HepG2 (cell line): ENCODE data around the gene SZRD1. TPM values are rescaled to one million over a fixed set of nuclear protein-coding genes. Genes with fewer than 3 reads are reported as not detected.
A peak's percentile ranks its signal among the peaks of the same experiment; 100 is the strongest.

Experiments used
- CHD2 ChIP-seq: IDR thresholded peaks from 2 replicates; pipeline ENCODE4 v1.6.1; 2011; ENCODE audit warnings: low read depth, low read length, improper control_type of control experiment
- DR1 ChIP-seq: sonication (generic); formaldehyde crosslinking; IDR thresholded peaks from 2 replicates; pipeline ENCODE4 v1.8.0; 2021; ENCODE audit warnings: mild to moderate bottlenecking, missing genetic modification reagents, inconsistent platforms
- GPN1 ChIP-seq: sonication (generic); formaldehyde crosslinking; IDR thresholded peaks from 2 replicates; pipeline ENCODE4 v1.5.1; 2020; ENCODE audit warnings: missing genetic modification reagents, borderline replicate concordance
- MXI1 ChIP-seq: IDR thresholded peaks from 3 replicates; pipeline ENCODE4 v1.6.1; 2012; ENCODE audit warnings: low read depth, low read length, inconsistent platforms, borderline replicate concordance
- PHF8 ChIP-seq: sonication (generic); formaldehyde crosslinking; IDR thresholded peaks from 2 replicates; pipeline ENCODE4 v1.5.0; 2020; ENCODE audit warnings: missing genetic modification reagents
- SPEN ChIP-seq: sonication (generic); formaldehyde crosslinking; IDR thresholded peaks from 2 replicates; pipeline ENCODE4 v1.5.1; 2020; ENCODE audit warnings: low read depth, mild to moderate bottlenecking, missing genetic modification reagents
- ZNF20 ChIP-seq: sonication (generic); formaldehyde crosslinking; IDR thresholded peaks from 2 replicates; pipeline ENCODE4 v1.4.0; 2020; ENCODE audit warnings: mild to moderate bottlenecking, moderate library complexity, missing genetic modification reagents
- ZNF749 ChIP-seq: sonication (generic); formaldehyde crosslinking; IDR thresholded peaks from 2 replicates; pipeline ENCODE4 v1.8.0; 2022; ENCODE audit warnings: mild to moderate bottlenecking, missing genetic modification reagents, moderate library complexity, borderline replicate concordance
- ZNF761 ChIP-seq: sonication (generic); formaldehyde crosslinking; conservative IDR thresholded peaks from 2 replicates; pipeline ENCODE4 v1.4.0; 2020; ENCODE audit warnings: mild to moderate bottlenecking, missing genetic modification reagents
- polyA plus RNA-seq, 8 experiments: library from polyadenylated mRNA; depleted of rRNA in 3 of 8; stranded (reverse) in 7 of 8; unstranded in 1 of 8; fragments of >200 nt; fragmentation: Illumina TruSeq in 4 of 8; extraction: Trizol in 4 of 8; gene quantifications; 2 replicates each; pipeline versions ENCODE4 v1.2.1 to v1.2.3, GENCODE V29; 2011 to 2016; ENCODE audit warnings: low read depth in 4 of 8, missing spikeins in 1 of 8, mixed read lengths in 1 of 8; ENCODE audit not compliant: insufficient read depth in 1 of 8
- total RNA-seq, 5 experiments: library from RNA; depleted of rRNA; stranded (reverse); fragments of >200 nt; fragmentation: Illumina TruSeq; extraction: Trizol; gene quantifications; 2 replicates each; pipeline ENCODE4 v1.2.3, GENCODE V29; 2016; ENCODE audit warnings: low read depth in 1 of 5
- TF ChIP-seq, protein P1 (sequence below): sonication (generic); formaldehyde crosslinking; IDR thresholded peaks from 2 replicates; pipeline ENCODE4 v1.4.0; 2020; ENCODE audit warnings: mild to moderate bottlenecking, missing genetic modification reagents, borderline replicate concordance
- TF ChIP-seq, protein P2 (sequence below): sonication (generic); formaldehyde crosslinking; IDR thresholded peaks from 2 replicates; pipeline ENCODE4 v1.4.0; 2020; ENCODE audit warnings: missing genetic modification reagents, mild to moderate bottlenecking, borderline replicate concordance
- TF ChIP-seq, protein P3 (sequence below): sonication (generic); formaldehyde crosslinking; IDR thresholded peaks from 2 replicates; pipeline ENCODE4 v1.5.1; 2020; ENCODE audit warnings: missing genetic modification reagents, mild to moderate bottlenecking, borderline replicate concordance
- TF ChIP-seq, protein P4 (sequence below): sonication (generic); formaldehyde crosslinking; IDR thresholded peaks from 2 replicates; pipeline ENCODE4 v1.4.0; 2020; ENCODE audit warnings: low read depth, missing genetic modification reagents

The SZRD1 gene
- total and polyA plus RNA-seq, 2 of the 13 experiments (the other 11 are each of a cell fraction or from before 2014, with no cell fraction given): 28.5 to 41.4 TPM

DNA sequence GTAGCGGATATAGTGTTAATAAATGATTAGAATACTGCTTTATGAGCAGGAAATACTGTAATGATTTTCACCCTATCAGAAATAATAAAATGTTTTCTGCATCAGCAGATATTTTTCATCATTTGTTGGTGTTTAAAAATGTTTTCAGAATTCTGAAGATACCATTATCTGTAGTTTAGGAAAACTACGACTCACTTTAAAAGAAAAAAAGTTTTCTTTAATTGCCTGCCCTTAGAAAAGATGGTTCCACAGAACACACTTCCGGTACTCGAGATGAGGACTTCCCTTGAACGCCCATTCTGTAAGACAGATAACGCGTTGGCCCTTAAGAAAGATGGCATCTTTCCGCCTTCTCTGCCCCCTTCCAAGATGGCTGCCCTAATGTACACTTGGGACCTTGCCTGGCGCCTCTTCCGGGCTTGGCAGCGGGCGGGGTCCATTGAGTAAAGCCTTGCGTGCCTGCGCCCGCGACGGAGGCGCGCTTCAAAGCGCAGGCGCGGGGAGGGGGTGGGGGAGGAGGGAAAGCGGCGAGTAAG is at the start of gene SZRD1 (continued):
- TF ChIP-seq, protein P1, sequence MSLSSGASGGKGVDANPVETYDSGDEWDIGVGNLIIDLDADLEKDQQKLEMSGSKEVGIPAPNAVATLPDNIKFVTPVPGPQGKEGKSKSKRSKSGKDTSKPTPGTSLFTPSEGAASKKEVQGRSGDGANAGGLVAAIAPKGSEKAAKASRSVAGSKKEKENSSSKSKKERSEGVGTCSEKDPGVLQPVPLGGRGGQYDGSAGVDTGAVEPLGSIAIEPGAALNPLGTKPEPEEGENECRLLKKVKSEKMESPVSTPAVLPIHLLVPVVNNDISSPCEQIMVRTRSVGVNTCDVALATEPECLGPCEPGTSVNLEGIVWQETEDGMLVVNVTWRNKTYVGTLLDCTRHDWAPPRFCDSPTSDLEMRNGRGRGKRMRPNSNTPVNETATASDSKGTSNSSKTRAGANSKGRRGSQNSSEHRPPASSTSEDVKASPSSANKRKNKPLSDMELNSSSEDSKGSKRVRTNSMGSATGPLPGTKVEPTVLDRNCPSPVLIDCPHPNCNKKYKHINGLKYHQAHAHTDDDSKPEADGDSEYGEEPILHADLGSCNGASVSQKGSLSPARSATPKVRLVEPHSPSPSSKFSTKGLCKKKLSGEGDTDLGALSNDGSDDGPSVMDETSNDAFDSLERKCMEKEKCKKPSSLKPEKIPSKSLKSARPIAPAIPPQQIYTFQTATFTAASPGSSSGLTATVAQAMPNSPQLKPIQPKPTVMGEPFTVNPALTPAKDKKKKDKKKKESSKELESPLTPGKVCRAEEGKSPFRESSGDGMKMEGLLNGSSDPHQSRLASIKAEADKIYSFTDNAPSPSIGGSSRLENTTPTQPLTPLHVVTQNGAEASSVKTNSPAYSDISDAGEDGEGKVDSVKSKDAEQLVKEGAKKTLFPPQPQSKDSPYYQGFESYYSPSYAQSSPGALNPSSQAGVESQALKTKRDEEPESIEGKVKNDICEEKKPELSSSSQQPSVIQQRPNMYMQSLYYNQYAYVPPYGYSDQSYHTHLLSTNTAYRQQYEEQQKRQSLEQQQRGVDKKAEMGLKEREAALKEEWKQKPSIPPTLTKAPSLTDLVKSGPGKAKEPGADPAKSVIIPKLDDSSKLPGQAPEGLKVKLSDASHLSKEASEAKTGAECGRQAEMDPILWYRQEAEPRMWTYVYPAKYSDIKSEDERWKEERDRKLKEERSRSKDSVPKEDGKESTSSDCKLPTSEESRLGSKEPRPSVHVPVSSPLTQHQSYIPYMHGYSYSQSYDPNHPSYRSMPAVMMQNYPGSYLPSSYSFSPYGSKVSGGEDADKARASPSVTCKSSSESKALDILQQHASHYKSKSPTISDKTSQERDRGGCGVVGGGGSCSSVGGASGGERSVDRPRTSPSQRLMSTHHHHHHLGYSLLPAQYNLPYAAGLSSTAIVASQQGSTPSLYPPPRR: no peak
- TF ChIP-seq, protein P2, sequence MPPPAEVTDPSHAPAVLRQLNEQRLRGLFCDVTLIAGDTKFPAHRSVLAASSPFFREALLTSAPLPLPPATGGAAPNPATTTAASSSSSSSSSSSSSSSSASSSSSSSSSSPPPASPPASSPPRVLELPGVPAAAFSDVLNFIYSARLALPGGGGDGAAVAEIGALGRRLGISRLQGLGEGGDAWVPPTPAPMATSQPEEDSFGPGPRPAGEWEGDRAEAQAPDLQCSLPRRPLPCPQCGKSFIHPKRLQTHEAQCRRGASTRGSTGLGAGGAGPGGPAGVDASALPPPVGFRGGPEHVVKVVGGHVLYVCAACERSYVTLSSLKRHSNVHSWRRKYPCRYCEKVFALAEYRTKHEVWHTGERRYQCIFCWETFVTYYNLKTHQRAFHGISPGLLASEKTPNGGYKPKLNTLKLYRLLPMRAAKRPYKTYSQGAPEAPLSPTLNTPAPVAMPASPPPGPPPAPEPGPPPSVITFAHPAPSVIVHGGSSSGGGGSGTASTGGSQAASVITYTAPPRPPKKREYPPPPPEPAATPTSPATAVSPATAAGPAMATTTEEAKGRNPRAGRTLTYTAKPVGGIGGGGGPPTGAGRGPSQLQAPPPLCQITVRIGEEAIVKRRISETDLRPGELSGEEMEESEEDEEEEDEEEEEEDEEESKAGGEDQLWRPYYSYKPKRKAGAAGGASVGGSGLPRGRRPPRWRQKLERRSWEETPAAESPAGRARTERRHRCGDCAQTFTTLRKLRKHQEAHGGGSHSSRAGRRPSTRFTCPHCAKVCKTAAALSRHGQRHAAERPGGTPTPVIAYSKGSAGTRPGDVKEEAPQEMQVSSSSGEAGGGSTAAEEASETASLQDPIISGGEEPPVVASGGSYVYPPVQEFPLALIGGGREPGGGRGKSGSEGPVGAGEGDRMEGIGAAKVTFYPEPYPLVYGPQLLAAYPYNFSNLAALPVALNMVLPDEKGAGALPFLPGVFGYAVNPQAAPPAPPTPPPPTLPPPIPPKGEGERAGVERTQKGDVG (CRISPR knock-in tag): no peak
- TF ChIP-seq, protein P3, sequence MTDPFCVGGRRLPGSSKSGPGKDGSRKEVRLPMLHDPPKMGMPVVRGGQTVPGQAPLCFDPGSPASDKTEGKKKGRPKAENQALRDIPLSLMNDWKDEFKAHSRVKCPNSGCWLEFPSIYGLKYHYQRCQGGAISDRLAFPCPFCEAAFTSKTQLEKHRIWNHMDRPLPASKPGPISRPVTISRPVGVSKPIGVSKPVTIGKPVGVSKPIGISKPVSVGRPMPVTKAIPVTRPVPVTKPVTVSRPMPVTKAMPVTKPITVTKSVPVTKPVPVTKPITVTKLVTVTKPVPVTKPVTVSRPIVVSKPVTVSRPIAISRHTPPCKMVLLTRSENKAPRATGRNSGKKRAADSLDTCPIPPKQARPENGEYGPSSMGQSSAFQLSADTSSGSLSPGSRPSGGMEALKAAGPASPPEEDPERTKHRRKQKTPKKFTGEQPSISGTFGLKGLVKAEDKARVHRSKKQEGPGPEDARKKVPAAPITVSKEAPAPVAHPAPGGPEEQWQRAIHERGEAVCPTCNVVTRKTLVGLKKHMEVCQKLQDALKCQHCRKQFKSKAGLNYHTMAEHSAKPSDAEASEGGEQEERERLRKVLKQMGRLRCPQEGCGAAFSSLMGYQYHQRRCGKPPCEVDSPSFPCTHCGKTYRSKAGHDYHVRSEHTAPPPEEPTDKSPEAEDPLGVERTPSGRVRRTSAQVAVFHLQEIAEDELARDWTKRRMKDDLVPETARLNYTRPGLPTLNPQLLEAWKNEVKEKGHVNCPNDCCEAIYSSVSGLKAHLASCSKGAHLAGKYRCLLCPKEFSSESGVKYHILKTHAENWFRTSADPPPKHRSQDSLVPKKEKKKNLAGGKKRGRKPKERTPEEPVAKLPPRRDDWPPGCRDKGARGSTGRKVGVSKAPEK (CRISPR knock-in tag): no peak
- no peak for TF ChIP-seq ZNF20 (CRISPR knock-in tag)
- TF ChIP-seq MXI1: peak; percentile 79; the same call in 1 of the 3 replicates
- TF ChIP-seq DR1: no peak
- TF ChIP-seq ZNF749 (CRISPR knock-in tag): no peak
- no peak for TF ChIP-seq GPN1 (CRISPR knock-in tag)
- TF ChIP-seq, protein P4, sequence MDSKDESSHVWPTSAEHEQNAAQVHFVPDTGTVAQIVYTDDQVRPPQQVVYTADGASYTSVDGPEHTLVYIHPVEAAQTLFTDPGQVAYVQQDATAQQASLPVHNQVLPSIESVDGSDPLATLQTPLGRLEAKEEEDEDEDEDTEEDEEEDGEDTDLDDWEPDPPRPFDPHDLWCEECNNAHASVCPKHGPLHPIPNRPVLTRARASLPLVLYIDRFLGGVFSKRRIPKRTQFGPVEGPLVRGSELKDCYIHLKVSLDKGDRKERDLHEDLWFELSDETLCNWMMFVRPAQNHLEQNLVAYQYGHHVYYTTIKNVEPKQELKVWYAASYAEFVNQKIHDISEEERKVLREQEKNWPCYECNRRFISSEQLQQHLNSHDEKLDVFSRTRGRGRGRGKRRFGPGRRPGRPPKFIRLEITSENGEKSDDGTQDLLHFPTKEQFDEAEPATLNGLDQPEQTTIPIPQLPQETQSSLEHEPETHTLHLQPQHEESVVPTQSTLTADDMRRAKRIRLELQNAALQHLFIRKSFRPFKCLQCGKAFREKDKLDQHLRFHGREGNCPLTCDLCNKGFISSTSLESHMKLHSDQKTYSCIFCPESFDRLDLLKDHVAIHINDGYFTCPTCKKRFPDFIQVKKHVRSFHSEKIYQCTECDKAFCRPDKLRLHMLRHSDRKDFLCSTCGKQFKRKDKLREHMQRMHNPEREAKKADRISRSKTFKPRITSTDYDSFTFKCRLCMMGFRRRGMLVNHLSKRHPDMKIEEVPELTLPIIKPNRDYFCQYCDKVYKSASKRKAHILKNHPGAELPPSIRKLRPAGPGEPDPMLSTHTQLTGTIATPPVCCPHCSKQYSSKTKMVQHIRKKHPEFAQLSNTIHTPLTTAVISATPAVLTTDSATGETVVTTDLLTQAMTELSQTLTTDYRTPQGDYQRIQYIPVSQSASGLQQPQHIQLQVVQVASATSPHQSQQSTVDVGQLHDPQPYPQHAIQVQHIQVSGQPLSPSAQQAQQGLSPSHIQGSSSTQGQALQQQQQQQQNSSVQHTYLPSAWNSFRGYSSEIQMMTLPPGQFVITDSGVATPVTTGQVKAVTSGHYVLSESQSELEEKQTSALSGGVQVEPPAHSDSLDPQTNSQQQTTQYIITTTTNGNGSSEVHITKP: no peak
- no peak for TF ChIP-seq ZNF761 (CRISPR knock-in tag)
- no peak for TF ChIP-seq PHF8
- no peak for TF ChIP-seq CHD2
- TF ChIP-seq SPEN (CRISPR knock-in tag): no peak; the same call in 1 of the 2 replicates
